HepG2 (cell line): Measurements from ENCODE around the gene SMIM1. TPM values are rescaled to one million over a fixed set of nuclear protein-coding genes. Genes with fewer than 3 reads are reported as not detected.

Experiments used
- HDAC2 ChIP-seq: sonication (generic); formaldehyde crosslinking; IDR thresholded peaks from 2 replicates; pipeline ENCODE4 v1.4.0; 2020; ENCODE audit warnings: missing genetic modification reagents
- IRX3 ChIP-seq: sonication (generic); formaldehyde crosslinking; IDR thresholded peaks from 2 replicates; pipeline ENCODE4 v1.8.1; 2023; ENCODE audit warnings: mild to moderate bottlenecking, low read depth, missing genetic modification reagents, borderline replicate concordance
- JUND ChIP-seq: sonication (generic); formaldehyde crosslinking; IDR thresholded peaks from 2 replicates; pipeline ENCODE4 v1.8.0; 2022; ENCODE audit warnings: mild to moderate bottlenecking, missing genetic modification reagents
- KAT2B ChIP-seq: fragments of 150-350 bp; IDR thresholded peaks from 2 replicates; pipeline ENCODE4 v1.6.1; 2014; ENCODE audit warnings: low read depth, low read length, borderline replicate concordance
- NRL ChIP-seq: sonication (generic); formaldehyde crosslinking; IDR thresholded peaks from 2 replicates; pipeline ENCODE4 v1.5.0; 2020; ENCODE audit warnings: missing genetic modification reagents, mild to moderate bottlenecking, moderate library complexity, borderline replicate concordance
- PCBP2 ChIP-seq: fragments of 200-400 bp; formaldehyde crosslinking; optimal IDR thresholded peaks from 2 replicates; pipeline ENCODE3; 2018; ENCODE audit warnings: low read length, low read depth; ENCODE audit not compliant: poor library complexity, severe bottlenecking
- RBM39 ChIP-seq: fragments of 200-400 bp; formaldehyde crosslinking; IDR thresholded peaks from one replicate; pipeline ENCODE4 v1.6.1; 2018; ENCODE audit warnings: antibody characterized with exemption, mild to moderate bottlenecking, low read depth, low read length; ENCODE audit not compliant: poor library complexity, severe bottlenecking
- REPIN1 ChIP-seq: sonication (generic); formaldehyde crosslinking; IDR thresholded peaks from 2 replicates; pipeline ENCODE4 v1.8.0; 2022; ENCODE audit warnings: missing genetic modification reagents, low read depth, mild to moderate bottlenecking, borderline replicate concordance
- RXRA ChIP-seq: sonication (generic); formaldehyde crosslinking; IDR thresholded peaks from 2 replicates; pipeline ENCODE4 v1.5.1; 2020; ENCODE audit warnings: missing genetic modification reagents
- SP5 ChIP-seq: IDR thresholded peaks from 2 replicates; pipeline ENCODE4 v1.6.1; 2016; ENCODE audit warnings: low read depth, borderline replicate concordance
- TAF15 ChIP-seq: fragments of 200-400 bp; formaldehyde crosslinking; IDR thresholded peaks from one replicate; pipeline ENCODE4 v1.6.1; 2018; ENCODE audit warnings: mild to moderate bottlenecking, low read depth, low read length; ENCODE audit not compliant: poor library complexity, severe bottlenecking
- YEATS2 ChIP-seq: sonication (generic); formaldehyde crosslinking; IDR thresholded peaks from 2 replicates; pipeline ENCODE4 v1.4.0; 2020; ENCODE audit warnings: missing genetic modification reagents, borderline replicate concordance
- ZFP1 ChIP-seq: IDR thresholded peaks from 2 replicates; pipeline ENCODE4 v1.6.1; 2016
- ZNF441 ChIP-seq: sonication (generic); formaldehyde crosslinking; IDR thresholded peaks from 2 replicates; pipeline ENCODE4 v1.7.0; 2021; ENCODE audit warnings: missing genetic modification reagents, borderline replicate concordance
- ZNF614 ChIP-seq: IDR thresholded peaks from 2 replicates; pipeline ENCODE4 v1.6.1; 2018; ENCODE audit warnings: missing biosample characterization, missing genetic modification reagents, inconsistent platforms, borderline replicate concordance
- ZNF674 ChIP-seq: sonication (generic); formaldehyde crosslinking; IDR thresholded peaks from 2 replicates; pipeline ENCODE4 v1.5.0; 2020; ENCODE audit warnings: low read depth, mild to moderate bottlenecking, missing genetic modification reagents
- ZNF737 ChIP-seq: sonication (generic); formaldehyde crosslinking; IDR thresholded peaks from 2 replicates; pipeline ENCODE4 v1.5.0; 2020; ENCODE audit warnings: missing genetic modification reagents, mild to moderate bottlenecking, borderline replicate concordance
- polyA plus RNA-seq, 8 experiments: library from polyadenylated mRNA; depleted of rRNA in 3 of 8; stranded (reverse) in 7 of 8; unstranded in 1 of 8; fragments of >200 nt; fragmentation: Illumina TruSeq in 4 of 8; extraction: Trizol in 4 of 8; gene quantifications; 2 replicates each; pipeline versions ENCODE4 v1.2.1 to v1.2.3, GENCODE V29; 2011 to 2016; ENCODE audit warnings: low read depth in 4 of 8, missing spikeins in 1 of 8, mixed read lengths in 1 of 8; ENCODE audit not compliant: insufficient read depth in 1 of 8
- total RNA-seq, 5 experiments: library from RNA; depleted of rRNA; stranded (reverse); fragments of >200 nt; fragmentation: Illumina TruSeq; extraction: Trizol; gene quantifications; 2 replicates each; pipeline ENCODE4 v1.2.3, GENCODE V29; 2016; ENCODE audit warnings: low read depth in 1 of 5
- TF ChIP-seq, protein P1 (sequence below): sonication (generic); formaldehyde crosslinking; IDR thresholded peaks from 2 replicates; pipeline ENCODE4 v1.8.0; 2022; ENCODE audit warnings: mild to moderate bottlenecking, missing genetic modification reagents, moderate library complexity
- TF ChIP-seq, protein P2 (sequence below): sonication (generic); formaldehyde crosslinking; IDR thresholded peaks from 2 replicates; pipeline ENCODE4 v1.4.0; 2020; ENCODE audit warnings: missing genetic modification reagents, borderline replicate concordance
- TF ChIP-seq, protein P3 (sequence below): sonication (generic); formaldehyde crosslinking; IDR thresholded peaks from 2 replicates; pipeline ENCODE4 v1.4.0; 2020; ENCODE audit warnings: missing genetic modification reagents, borderline replicate concordance

SMIM1 gene
- total and polyA plus RNA-seq, 2 of the 13 experiments (the other 11 are each of a cell fraction or from before 2014, with no cell fraction given): 12.4 to 56.3 TPM

DNA sequence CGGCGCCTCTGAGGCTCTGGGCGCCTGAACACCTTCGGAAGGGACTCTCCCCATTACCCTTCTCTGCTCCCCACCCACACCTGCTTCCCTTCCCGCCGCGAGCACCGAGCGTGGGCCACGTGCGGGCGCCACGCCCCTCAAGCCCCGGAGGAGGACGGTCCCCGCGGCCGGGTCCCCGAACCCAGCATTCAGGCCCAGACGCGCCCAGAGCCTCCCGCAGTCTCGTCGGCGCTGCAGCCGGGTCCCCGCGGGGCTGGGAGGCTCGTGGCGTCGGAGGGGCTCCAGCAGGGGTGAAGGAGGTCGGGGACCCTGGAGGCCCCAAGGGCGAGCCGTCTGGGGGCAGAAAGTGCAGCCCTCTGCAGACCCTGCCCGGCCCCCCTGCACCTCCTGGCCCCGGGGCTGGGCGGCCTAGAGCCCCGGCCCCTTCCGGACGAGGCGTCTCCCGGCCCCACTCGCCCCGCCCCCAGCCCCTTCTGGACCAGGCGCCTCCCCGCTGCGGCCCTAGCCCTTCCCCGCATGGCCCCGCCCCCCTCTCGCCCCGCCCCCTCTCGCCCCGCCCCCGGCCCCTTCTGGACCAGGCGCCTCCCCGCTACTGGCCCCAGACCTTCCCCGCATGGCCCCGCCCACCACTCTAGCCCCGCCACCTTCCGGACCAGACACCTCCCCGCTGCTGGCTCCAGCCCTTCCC lies 378 bp upstream of the SMIM1 start (continued):
- TF ChIP-seq TAF15 (no peak), PCBP2 (no peak), SP5 (CRISPR knock-in tag) (peak; percentile 46; the same call in 1 of the 2 replicates), YEATS2 (CRISPR knock-in tag) (no peak), JUND (CRISPR knock-in tag) (no peak), ZNF441 (CRISPR knock-in tag) (no peak; the same call in 1 of the 2 replicates), REPIN1 (no peak), RBM39 (peak; percentile 51), ZNF674 (no peak), ZNF737 (CRISPR knock-in tag) (no peak), NRL (CRISPR knock-in tag) (no peak; the same call in 1 of the 2 replicates), ZFP1 (0 out of 2 replicates have a peak, but pooled peaks have one; percentile 22), IRX3 (CRISPR knock-in tag) (no peak), HDAC2 (CRISPR knock-in tag) (0 out of 2 replicates have a peak, but pooled peaks have one; percentile 7), RXRA (CRISPR knock-in tag) (no peak; the same call in 1 of the 2 replicates), KAT2B (no peak), ZNF614 (no peak)
- TF ChIP-seq, protein P1, sequence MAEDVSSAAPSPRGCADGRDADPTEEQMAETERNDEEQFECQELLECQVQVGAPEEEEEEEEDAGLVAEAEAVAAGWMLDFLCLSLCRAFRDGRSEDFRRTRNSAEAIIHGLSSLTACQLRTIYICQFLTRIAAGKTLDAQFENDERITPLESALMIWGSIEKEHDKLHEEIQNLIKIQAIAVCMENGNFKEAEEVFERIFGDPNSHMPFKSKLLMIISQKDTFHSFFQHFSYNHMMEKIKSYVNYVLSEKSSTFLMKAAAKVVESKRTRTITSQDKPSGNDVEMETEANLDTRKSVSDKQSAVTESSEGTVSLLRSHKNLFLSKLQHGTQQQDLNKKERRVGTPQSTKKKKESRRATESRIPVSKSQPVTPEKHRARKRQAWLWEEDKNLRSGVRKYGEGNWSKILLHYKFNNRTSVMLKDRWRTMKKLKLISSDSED: no peak; the same call in 1 of the 2 replicates
- TF ChIP-seq, protein P2, sequence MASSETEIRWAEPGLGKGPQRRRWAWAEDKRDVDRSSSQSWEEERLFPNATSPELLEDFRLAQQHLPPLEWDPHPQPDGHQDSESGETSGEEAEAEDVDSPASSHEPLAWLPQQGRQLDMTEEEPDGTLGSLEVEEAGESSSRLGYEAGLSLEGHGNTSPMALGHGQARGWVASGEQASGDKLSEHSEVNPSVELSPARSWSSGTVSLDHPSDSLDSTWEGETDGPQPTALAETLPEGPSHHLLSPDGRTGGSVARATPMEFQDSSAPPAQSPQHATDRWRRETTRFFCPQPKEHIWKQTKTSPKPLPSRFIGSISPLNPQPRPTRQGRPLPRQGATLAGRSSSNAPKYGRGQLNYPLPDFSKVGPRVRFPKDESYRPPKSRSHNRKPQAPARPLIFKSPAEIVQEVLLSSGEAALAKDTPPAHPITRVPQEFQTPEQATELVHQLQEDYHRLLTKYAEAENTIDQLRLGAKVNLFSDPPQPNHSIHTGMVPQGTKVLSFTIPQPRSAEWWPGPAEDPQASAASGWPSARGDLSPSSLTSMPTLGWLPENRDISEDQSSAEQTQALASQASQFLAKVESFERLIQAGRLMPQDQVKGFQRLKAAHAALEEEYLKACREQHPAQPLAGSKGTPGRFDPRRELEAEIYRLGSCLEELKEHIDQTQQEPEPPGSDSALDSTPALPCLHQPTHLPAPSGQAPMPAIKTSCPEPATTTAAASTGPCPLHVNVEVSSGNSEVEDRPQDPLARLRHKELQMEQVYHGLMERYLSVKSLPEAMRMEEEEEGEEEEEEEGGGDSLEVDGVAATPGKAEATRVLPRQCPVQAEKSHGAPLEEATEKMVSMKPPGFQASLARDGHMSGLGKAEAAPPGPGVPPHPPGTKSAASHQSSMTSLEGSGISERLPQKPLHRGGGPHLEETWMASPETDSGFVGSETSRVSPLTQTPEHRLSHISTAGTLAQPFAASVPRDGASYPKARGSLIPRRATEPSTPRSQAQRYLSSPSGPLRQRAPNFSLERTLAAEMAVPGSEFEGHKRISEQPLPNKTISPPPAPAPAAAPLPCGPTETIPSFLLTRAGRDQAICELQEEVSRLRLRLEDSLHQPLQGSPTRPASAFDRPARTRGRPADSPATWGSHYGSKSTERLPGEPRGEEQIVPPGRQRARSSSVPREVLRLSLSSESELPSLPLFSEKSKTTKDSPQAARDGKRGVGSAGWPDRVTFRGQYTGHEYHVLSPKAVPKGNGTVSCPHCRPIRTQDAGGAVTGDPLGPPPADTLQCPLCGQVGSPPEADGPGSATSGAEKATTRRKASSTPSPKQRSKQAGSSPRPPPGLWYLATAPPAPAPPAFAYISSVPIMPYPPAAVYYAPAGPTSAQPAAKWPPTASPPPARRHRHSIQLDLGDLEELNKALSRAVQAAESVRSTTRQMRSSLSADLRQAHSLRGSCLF (CRISPR knock-in tag): no peak
- TF ChIP-seq, protein P3, sequence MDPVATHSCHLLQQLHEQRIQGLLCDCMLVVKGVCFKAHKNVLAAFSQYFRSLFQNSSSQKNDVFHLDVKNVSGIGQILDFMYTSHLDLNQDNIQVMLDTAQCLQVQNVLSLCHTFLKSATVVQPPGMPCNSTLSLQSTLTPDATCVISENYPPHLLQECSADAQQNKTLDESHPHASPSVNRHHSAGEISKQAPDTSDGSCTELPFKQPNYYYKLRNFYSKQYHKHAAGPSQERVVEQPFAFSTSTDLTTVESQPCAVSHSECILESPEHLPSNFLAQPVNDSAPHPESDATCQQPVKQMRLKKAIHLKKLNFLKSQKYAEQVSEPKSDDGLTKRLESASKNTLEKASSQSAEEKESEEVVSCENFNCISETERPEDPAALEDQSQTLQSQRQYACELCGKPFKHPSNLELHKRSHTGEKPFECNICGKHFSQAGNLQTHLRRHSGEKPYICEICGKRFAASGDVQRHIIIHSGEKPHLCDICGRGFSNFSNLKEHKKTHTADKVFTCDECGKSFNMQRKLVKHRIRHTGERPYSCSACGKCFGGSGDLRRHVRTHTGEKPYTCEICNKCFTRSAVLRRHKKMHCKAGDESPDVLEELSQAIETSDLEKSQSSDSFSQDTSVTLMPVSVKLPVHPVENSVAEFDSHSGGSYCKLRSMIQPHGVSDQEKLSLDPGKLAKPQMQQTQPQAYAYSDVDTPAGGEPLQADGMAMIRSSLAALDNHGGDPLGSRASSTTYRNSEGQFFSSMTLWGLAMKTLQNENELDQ (CRISPR knock-in tag): no peak
